Activated CD4-positive, alpha-beta T cell treated with anti-CD3 and anti-CD28 coated beads, Interleukin-2, amount 50 U/mL, for 24 hours (primary cell): Measurements from ENCODE around the gene TOP3B.
A peak's percentile ranks its signal among the peaks of the same experiment; 100 is the strongest.

ENCODE experiments used
- DNase-seq, 2 donors: peaks; one replicate each; pipeline ENCODE4 v3.0.0-alpha.2; 2020; ENCODE audit warnings: low read depth in 1 of 2, low spot score in 1 of 2

The TOP3B gene

DNA sequence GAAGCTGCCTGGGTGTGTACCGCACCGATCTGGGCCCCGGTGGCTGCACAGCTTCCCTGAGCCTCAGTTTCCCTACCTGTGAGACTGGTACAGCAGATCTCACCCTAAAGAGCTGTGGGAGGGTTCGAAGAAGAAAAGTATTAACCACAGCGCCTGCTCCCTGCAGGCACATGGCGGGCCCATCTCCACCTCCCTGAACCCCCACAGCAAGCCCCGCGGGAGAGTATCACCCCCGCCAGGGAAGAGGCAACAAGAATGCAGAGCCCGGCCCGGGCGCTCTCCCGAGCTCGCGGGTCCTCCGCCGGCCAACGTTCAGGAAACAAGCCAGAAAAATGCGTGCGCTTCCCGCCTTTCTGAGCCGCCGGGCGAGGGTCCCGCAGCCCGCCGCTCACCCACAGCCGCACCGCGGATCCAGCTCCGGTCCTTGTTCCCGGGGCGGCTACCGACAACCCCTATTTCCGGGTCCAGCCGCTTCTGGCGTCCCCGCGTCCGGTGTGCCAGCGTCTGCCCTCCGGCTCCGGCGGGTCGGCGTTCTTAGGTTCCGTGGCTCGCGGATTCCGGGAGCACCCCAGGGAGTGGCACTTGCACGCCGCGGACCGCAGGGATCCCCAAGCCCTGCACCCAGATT is at the start of gene TOP3B:
TOP3B (minus strand) TSS at position 450 of the 628 bp plus-strand sequence. CDS start 7,078 bp downstream, outside the sequence.
- DNase-seq = peak; percentile 78 to 82

DNA sequence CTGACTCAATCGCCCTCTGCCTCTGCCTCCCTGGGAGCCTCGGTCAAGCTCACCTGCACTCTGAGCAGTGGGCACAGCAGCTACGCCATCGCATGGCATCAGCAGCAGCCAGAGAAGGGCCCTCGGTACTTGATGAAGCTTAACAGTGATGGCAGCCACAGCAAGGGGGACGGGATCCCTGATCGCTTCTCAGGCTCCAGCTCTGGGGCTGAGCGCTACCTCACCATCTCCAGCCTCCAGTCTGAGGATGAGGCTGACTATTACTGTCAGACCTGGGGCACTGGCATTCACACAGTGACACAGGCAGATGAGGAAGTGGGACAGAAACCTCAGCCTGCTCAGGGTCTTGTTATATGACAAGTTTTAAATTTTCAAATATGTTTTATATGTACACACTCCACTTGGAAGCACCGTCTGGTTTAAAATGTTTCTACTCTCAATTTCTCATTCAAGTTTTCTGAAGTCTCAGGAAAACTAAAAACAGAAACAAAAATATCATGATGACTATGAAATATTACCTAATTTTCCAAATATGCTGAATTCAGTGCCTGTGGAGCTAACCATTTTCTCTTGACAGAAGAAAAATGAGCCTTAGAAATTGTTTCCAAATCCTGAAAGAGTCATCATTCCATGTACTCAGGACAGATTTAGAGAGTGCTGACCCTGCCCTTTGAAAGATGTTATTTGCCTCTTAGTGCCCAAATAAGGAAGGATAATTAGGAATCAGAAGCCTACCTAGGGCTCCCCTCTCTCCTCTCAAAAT is 48.8 kb upstream of the TOP3B start:
- DNase-seq = no peak

DNA sequence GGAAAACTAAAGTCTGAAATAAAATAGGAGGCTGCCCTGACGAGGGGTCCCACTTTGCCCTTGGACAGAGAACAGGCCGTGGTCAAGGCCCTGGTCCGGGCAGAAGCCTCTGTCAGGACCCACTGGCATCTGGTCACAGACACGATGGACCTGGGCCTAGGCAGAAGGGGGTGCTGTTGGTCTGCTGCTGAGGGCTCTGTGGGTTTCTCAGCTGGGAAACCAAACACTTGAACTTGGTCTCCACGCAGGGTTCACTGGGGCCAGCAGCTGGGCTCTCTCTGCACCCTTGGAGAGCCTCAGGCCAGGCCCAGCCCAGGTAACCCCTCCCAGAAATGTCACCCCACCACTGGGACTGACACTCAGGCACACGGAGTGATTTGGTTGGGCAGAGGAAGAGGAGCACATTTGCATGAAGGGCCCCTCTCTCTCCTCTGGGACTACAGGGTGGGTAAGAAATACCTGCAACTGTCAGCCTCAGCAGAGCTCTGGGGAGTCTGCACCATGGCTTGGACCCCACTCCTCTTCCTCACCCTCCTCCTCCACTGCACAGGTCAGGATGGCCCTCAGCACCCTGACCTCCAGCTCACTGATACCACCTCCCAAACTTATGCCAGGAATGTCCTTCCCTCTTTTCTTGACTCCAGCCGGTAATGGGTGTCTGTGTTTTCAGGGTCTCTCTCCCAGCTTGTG is 48.1 kb upstream of the TOP3B start:
- no peak for DNase-seq

GRCh38 chr22:22027955-22028354 is 45.4 kb upstream of the TOP3B start:
- no peak for DNase-seq

- DNase-seq = no peak
These were observed 43.7 kb upstream of the TOP3B start for GRCh38 chr22:22026157-22026831.

GRCh38 chr22:22025320-22026156 is 43.0 kb upstream of the TOP3B start:
- DNase-seq = no peak

- DNase-seq = no peak
These were observed 41.9 kb upstream of the TOP3B start for GRCh38 chr22:22024440-22024839.

DNA sequence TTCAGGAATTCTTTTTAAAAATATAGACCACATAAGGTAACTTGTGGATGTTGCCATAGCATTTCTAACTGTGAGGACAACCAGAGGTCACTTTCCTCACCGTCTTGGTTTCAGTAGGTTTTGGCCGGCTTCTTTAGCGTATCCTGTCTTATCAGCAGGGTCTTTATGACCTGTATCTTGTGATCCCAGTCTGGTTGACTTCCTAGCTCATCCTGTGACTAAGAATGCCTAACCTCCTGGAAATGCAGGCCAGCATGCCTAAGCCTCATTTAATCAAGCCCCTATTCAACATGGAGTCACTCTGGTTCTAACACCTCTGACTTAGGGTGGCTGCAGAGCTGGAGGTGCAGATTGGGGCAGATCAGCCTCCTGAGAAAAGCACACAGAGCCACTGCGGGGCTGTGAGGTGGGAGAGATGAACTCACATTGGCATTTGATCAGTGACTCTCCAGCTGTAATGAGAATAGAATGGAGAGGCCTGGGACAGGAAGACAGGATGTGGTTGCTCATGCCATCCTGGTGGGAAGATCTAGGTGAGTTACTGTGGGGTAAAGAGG is 41.1 kb upstream of the TOP3B start:
- DNase-seq = no peak

DNA sequence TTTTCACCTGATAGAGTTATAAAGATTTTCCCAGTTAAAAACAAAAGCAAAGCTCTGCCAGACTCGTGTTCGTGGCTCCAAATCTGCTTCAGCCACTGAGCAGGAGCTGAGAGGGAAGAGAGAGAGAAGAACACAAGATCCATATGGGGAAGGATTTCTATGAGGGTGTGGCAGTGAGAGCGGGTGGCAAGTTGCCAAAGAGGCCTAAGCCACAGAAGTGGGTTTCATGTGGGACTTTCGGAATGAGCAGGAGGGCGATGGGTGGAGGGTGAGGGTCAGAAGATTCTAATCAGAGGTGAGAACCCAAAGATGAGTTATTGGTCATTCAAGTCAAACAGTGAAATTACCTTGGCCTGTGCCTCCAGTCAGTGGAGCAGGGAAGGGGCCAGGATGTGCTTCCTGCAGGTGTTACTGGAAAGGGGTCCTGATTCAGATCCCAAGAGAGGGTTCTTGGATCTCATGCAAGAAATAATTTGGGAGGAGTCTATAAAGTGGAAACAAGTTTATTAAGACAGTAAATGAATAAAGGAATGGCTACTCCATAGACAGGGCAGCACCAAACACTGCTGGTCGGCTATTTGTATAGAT is 40.5 kb upstream of the TOP3B start:
- no peak for DNase-seq

GRCh38 chr22:22022255-22022840 is 39.8 kb upstream of the TOP3B start:
- DNase-seq = no peak

DNA sequence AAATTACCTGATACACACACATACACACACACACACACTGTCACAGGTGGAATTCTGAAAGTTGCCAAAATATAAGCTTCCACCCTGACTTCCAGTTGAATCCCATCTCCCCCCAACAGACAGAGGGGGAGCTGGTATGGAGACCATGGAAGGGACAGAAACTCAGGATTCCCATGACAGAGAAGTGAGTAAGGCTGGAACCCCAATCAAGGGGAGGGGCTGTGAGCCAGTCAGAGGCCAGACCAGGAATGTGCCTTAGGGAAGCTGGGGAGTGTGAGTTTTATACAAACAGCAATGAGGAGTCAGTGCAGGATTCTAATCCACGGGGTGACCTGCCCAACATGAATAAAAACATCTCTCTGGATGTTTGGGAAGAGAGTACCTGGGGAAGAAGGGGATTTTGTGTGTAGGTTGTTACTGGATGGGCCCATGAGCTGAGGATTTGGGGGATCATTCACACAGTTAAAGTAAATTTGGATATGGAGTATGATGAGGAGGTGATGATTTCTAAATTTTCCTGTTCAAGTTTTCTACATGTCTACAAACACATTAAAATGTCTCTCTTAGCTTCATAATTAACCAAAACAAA is 38.7 kb upstream of the TOP3B start:
- no peak for DNase-seq

GRCh38 chr22:22020425-22020852 is 37.9 kb upstream of the TOP3B start:
- DNase-seq = no peak

DNA sequence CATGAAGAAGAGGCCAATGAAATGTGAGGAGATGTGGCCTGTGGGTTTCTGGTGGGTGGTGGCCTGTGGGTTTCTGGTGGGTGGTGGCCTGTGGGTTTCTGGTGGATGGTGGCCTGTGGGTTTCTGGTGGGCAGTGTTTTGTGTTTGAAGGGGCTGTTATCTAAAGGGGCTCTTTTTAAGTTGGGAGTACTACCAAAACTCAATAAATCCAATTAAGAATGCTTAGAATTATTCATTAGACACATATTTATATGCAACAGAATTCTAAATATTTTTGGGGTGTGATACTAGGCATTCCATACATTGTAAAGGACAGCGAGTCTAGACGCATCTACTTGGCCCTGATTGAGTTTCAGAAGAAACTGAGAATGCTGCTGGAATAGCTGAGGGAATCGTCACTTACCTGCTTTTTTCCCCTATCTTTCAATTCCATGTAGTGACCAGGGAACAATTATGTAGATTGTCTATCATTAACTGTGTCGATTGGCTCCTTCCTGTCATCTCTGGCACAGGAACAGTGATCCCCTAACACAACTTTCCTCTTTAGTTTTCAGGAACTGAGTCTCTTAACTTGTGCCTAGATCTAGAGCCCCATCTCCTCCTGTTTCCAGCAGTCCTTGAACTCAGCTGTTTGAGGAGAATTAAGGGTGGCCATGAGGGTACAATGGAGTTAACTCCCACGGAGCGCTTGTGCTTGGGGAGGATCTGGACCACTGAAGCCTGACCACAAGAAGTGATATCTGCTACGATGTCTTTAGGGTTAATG is 37.3 kb upstream of the TOP3B start:
- no peak for DNase-seq

DNA sequence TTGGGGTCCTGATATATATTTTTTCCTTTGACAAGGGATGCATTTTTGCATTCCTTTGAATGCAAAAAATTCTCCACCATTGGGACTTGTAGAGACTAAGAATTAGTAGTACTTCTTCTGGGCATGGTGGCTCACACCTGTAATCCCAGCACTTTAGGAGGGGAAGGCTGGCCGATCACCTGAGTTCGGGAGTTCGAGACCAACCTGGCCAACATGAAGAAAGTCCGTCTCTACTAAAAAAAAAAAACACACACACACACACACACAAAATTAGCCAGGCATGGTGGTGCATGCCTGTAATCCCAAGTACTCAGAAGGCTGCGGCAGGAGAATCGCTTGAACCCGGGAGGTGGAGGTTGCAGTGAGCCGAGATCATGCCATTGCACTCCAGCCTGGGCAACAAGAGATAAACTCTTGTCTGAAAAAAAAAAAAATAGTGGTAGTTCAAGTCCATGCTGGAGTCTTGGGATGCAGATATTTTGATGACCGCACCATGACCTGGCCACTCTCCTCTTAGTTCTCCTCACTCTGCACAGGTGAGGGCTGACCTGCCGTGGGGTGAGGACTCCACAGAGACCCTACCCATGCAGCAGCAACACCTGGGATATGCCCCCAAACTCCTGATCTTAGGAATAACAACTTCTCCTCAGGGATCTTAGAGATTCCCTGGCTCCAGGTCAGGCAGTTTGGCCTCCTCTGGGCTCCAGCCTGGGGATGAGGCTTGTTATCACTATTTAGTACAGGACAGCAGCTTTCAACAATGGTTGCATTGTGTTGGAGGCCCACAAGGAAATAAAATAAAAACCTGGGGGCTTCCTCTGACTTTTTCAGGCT is 36.5 kb upstream of the TOP3B start:
- DNase-seq = no peak

GRCh38 chr22:22015631-22016030 is 33.0 kb upstream of the TOP3B start:
- no peak for DNase-seq

DNA sequence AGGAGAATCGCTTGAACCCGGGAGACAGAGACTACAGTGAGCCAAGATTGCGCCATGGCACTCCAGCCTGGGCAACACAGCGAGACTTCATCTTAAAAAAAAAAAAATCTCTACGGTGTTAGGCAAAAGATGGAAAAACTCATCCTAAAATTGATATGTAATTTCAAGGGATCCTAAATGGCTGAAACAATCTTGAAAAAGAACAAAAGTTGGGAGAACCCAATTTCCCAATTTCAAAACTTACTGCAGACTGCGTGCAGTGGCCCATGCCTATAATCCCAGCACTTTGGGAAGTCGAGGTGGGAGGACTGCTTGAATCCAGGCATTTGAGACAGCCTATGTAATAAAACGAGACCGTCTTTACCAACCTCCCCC is 31.7 kb upstream of the TOP3B start:
- DNase-seq = no peak

GRCh38 chr22:22013559-22014284 is 31.1 kb upstream of the TOP3B start:
- DNase-seq = no peak
